Measurements from ENCODE around the gene CCL5.

Gene CCL5

GRCh38 chr17:35867574-35867973 lies 12.6 kb downstream of the CCL5 start:
- Histone ChIP-seq H3K27me3 (ENCODE audit: insufficient read depth, low read depth) (no peaks in the 10 kb centered on the region), H3K4me1 (ENCODE audit: low read depth, poor library complexity, severe bottlenecking) (peaks cover 8% of the 10 kb centered on the region), H3K4me2 (no peak overlapping the region), H3K27ac (no peak overlapping the region), H3K4me3 (IDR thresholded peaks at IDR 0.05; ENCODE audit: insufficient read depth, low read depth, low read length) (no peak overlapping the region), H4K20me1 (ENCODE audit: insufficient read depth) (no peaks in the 10 kb centered on the region), H3K9ac (no peak overlapping the region), H3K36me3 (ENCODE audit: insufficient read depth) (no peaks in the 10 kb centered on the region), H3K79me2 (ENCODE audit: insufficient read depth, low read depth) (no peaks in the 10 kb centered on the region), H2AFZ (ENCODE audit: low read depth) (no peak overlapping the region)
- no peak for TF ChIP-seq CTCF (conservative IDR thresholded peaks at IDR 0.05; ENCODE audit: low read depth, low read length)

GRCh38 chr17:35866341-35866950 lies 13.7 kb downstream of the CCL5 start:
- Histone ChIP-seq H3K9ac (no peak overlapping the region), H3K27ac (no peak overlapping the region), H4K20me1 (ENCODE audit: insufficient read depth) (no peaks in the 10 kb centered on the region), H3K27me3 (ENCODE audit: insufficient read depth, low read depth) (no peaks in the 10 kb centered on the region), H3K4me1 (ENCODE audit: low read depth, poor library complexity, severe bottlenecking) (peaks cover 8% of the 10 kb centered on the region), H2AFZ (ENCODE audit: low read depth) (no peak overlapping the region), H3K36me3 (ENCODE audit: insufficient read depth) (no peaks in the 10 kb centered on the region), H3K4me3 (IDR thresholded peaks at IDR 0.05; ENCODE audit: insufficient read depth, low read depth, low read length) (no peak overlapping the region), H3K79me2 (ENCODE audit: insufficient read depth, low read depth) (no peaks in the 10 kb centered on the region), H3K4me2 (no peak overlapping the region)
- no peak for TF ChIP-seq CTCF (conservative IDR thresholded peaks at IDR 0.05; ENCODE audit: low read depth, low read length)

GRCh38 chr17:35865412-35866340 lies 14.5 kb downstream of the CCL5 start:
- no peak overlapping the region for H3K9ac ChIP-seq
- peaks cover 8% of the 10 kb centered on the region for H3K4me1 ChIP-seq (ENCODE audit: low read depth, poor library complexity, severe bottlenecking)
- H3K27ac ChIP-seq = no peak overlapping the region
- H3K4me3 ChIP-seq (IDR thresholded peaks at IDR 0.05; ENCODE audit: insufficient read depth, low read depth, low read length) = no peak overlapping the region
- H3K4me2 ChIP-seq = no peak overlapping the region
- no peak overlapping the region for H2AFZ ChIP-seq (ENCODE audit: low read depth)
- no peaks in the 10 kb centered on the region for H4K20me1 ChIP-seq (ENCODE audit: insufficient read depth)
- TF ChIP-seq CTCF (conservative IDR thresholded peaks at IDR 0.05; ENCODE audit: low read depth, low read length) = no peak
- H3K27me3 ChIP-seq (ENCODE audit: insufficient read depth, low read depth) = no peaks in the 10 kb centered on the region
- H3K36me3 ChIP-seq (ENCODE audit: insufficient read depth) = no peaks in the 10 kb centered on the region
- no peaks in the 10 kb centered on the region for H3K79me2 ChIP-seq (ENCODE audit: insufficient read depth, low read depth)

- no peak for TF ChIP-seq CTCF (conservative IDR thresholded peaks at IDR 0.05; ENCODE audit: low read depth, low read length)
- no peak overlapping the region for H3K4me2 ChIP-seq
- H3K27ac ChIP-seq = no peak overlapping the region
- H2AFZ ChIP-seq (ENCODE audit: low read depth) = no peak overlapping the region
- no peaks in the 10 kb centered on the region for H3K79me2 ChIP-seq (ENCODE audit: insufficient read depth, low read depth)
- H3K36me3 ChIP-seq (ENCODE audit: insufficient read depth) = no peaks in the 10 kb centered on the region
- H3K4me1 ChIP-seq (ENCODE audit: low read depth, poor library complexity, severe bottlenecking) = peaks cover 8% of the 10 kb centered on the region
- no peaks in the 10 kb centered on the region for H4K20me1 ChIP-seq (ENCODE audit: insufficient read depth)
- H3K4me3 ChIP-seq (IDR thresholded peaks at IDR 0.05; ENCODE audit: insufficient read depth, low read depth, low read length) = no peak overlapping the region
- H3K27me3 ChIP-seq (ENCODE audit: insufficient read depth, low read depth) = no peaks in the 10 kb centered on the region
- H3K9ac ChIP-seq = no peak overlapping the region
Observed at GRCh38 chr17:35864853-35865252, 15.3 kb downstream of the CCL5 start.

Data from KMS-11 (cell line).